Choroid plexus epithelial cell (primary cell): ENCODE data around the gene SHC2.

Experiments
- DNase-seq: peaks from one replicate; pipeline ENCODE4 v3.0.0-alpha.2; 2010; ENCODE audit warnings: low read depth
- H3K4me3 ChIP-seq: 2 replicates; pipeline ENCODE4 v1.5.1; 2011; ENCODE audit warnings: low read depth, mild to moderate bottlenecking, control low read depth, low read length, moderate library complexity
- CTCF ChIP-seq: conservative IDR thresholded peaks from 2 replicates; pipeline ENCODE4 v1.5.1; 2011; ENCODE audit warnings: low read depth, mild to moderate bottlenecking, control low read depth, inconsistent platforms, low read length, moderate library complexity

The SHC2 gene

GRCh38 chr19:474126-475078 is 13.6 kb upstream of the SHC2 start:
- TF ChIP-seq CTCF, result no peak
- DNase-seq, result no peak
- no peak overlapping the region for H3K4me3 ChIP-seq

GRCh38 chr19:472005-472858 is 11.4 kb upstream of the SHC2 start:
- TF ChIP-seq CTCF, result no peak
- no peak overlapping the region for H3K4me3 ChIP-seq
- no peak for DNase-seq

- no peak overlapping the region for H3K4me3 ChIP-seq
- TF ChIP-seq CTCF, result no peak
- DNase-seq, result no peak
Observed at GRCh38 chr19:470701-471100, 9.9 kb upstream of the SHC2 start.

GRCh38 chr19:469833-470232 is 9.0 kb upstream of the SHC2 start:
- no peak for TF ChIP-seq CTCF
- no peak for DNase-seq
- no peak overlapping the region for H3K4me3 ChIP-seq

- TF ChIP-seq CTCF, result no peak
- DNase-seq, result no peak
- H3K4me3 ChIP-seq, result no peak overlapping the region
Observed at GRCh38 chr19:468587-469256, 7.9 kb upstream of the SHC2 start.

GRCh38 chr19:467554-467953 is 6.7 kb upstream of the SHC2 start:
- TF ChIP-seq CTCF, result no peak
- DNase-seq, result no peak
- H3K4me3 ChIP-seq, result no peak overlapping the region
